Measurements from ENCODE around the gene SF3A2. TPM values are rescaled to one million over a fixed set of nuclear protein-coding genes. Genes with fewer than 3 reads are reported as not detected.
A peak's percentile ranks its signal among the peaks of the same experiment; 100 is the strongest.

Gene SF3A2
- total RNA-seq, 4 donors from 2014 or later, result 21.4 to 84.0 (median 51.8) TPM

DNA sequence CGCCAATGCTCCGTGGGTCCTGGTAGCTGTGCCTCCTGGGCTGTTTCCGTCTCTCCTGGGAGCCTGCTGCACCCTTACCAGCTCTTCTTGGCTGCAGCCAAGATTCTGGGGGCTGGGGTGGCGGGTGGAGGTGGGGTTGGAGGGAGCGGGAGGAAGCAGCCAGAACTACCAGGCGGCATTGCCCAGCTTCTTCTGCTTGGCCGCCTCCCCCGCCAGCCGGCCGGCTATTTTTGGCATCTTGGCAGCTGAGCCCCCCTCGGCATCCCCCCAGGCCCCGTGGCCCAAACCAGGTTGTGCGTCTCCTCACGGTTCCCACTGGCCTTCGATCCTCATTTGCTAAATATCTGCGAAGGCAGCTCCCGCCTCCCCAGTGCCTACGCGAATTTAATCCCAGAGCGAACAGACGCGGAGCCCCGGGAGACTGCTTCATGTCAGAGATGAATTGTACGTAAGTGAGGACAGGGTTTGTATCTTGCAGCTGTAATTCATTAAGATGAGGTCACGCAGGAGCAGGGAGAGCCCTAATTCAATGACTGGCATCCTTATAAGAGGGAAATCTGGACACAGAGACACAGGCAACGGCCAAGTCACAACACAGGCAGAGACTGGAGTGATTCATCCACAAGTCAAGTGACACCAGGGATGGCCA is 58.2 kb downstream of the SF3A2 start:
- peaks cover 0 to 44% of the 10 kb centered on the region in 2 donors for H3K27me3 ChIP-seq
- no peak overlapping the region for H3K27ac ChIP-seq
- H3K36me3 ChIP-seq, result no peaks in the 10 kb centered on the region
- TF ChIP-seq POLR2A (IDR thresholded peaks at IDR 0.05) (no peak), EP300 (IDR thresholded peaks at IDR 0.05) (peak in 1 of 2 donors; percentile 18)
- no peaks in the 10 kb centered on the region for H3K9me3 ChIP-seq
- no peak overlapping the region for H3K4me3 ChIP-seq
- no peak for DNase-seq (ENCODE audit: low spot score in 2 of 2)
- WGBS, 2 donors, result 19 to 35% methylated on average over 25 of the region's 26 CpGs
- peaks cover 0 to 36% (median 13%) of the 10 kb centered on the region in 4 donors for H3K4me1 ChIP-seq

DNA sequence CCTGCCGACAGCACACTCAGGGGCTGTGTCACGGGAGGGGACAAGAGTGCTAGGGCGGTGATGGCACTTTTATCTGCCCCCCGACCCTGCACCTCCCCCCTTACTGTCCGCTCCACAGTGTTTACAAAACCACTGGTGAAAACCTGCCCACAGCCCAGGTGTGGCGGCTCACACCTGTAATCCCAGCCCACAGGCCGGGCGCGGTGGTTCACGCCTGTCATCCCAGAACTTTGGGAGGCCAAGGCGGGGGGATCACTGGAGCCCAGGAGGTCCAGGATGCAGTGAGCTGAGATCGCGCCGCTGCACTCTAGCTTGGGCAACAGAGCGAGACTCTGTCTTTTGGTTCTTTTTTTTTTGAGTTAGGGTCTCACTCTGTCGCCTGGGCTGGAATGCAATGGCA is 59.5 kb downstream of the SF3A2 start:
- H3K4me3 ChIP-seq, result no peak overlapping the region
- no peak for DNase-seq (ENCODE audit: low spot score in 2 of 2)
- no peak overlapping the region for H3K27ac ChIP-seq
- no peaks in the 10 kb centered on the region for H3K9me3 ChIP-seq
- peaks cover 0 to 23% (median 5%) of the 10 kb centered on the region in 4 donors for H3K4me1 ChIP-seq
- TF ChIP-seq POLR2A (IDR thresholded peaks at IDR 0.05), result no peak
- TF ChIP-seq, protein P1, sequence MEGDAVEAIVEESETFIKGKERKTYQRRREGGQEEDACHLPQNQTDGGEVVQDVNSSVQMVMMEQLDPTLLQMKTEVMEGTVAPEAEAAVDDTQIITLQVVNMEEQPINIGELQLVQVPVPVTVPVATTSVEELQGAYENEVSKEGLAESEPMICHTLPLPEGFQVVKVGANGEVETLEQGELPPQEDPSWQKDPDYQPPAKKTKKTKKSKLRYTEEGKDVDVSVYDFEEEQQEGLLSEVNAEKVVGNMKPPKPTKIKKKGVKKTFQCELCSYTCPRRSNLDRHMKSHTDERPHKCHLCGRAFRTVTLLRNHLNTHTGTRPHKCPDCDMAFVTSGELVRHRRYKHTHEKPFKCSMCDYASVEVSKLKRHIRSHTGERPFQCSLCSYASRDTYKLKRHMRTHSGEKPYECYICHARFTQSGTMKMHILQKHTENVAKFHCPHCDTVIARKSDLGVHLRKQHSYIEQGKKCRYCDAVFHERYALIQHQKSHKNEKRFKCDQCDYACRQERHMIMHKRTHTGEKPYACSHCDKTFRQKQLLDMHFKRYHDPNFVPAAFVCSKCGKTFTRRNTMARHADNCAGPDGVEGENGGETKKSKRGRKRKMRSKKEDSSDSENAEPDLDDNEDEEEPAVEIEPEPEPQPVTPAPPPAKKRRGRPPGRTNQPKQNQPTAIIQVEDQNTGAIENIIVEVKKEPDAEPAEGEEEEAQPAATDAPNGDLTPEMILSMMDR (IDR thresholded peaks at IDR 0.05), result no peak
- TF ChIP-seq EP300 (IDR thresholded peaks at IDR 0.05), result no peak
- peaks cover 0 to 40% of the 10 kb centered on the region in 2 donors for H3K27me3 ChIP-seq
- 88 to 90% methylated on average over 16 of the region's 16 CpGs for WGBS, 2 donors
- H3K36me3 ChIP-seq, result no peaks in the 10 kb centered on the region

Small RNA genes within 50 kb of the gene (small RNA-seq; reads per million reads assigned to genes)
- gene MIR1227, result not detected

Other genes starting within 250 kb of the SF3A2 start
- gene BTBD2, start 221.1 kb upstream of the SF3A2 start, total RNA-seq, result 10 to 100 TPM; 54.0 to 94.5 (median 73.5) TPM
- 100 to 1,000 TPM; 126 to 265 (median 152) TPM for gene MKNK2, start 185.6 kb upstream of the SF3A2 start, total RNA-seq
- gene MOB3A, start 140.5 kb upstream of the SF3A2 start, total RNA-seq, result 10 to 100 TPM; 31.7 to 70.8 (median 35.2) TPM
- 10 to 100 TPM; 28.6 to 46.3 (median 33.2) TPM for gene IZUMO4, start 139.9 kb upstream of the SF3A2 start, total RNA-seq
- 100 to 1,000 TPM in 1 of 4 donors, 10 to 100 TPM in 3; 75.2 to 127 (median 83.3) TPM for gene AP3D1, start 85.3 kb upstream of the SF3A2 start, total RNA-seq
- gene DOT1L, start 72.9 kb upstream of the SF3A2 start, total RNA-seq, result 10 to 100 TPM; 13.8 to 59.4 (median 18.1) TPM
- gene PLEKHJ1, start 495 bp upstream of the SF3A2 start, total RNA-seq, result 10 to 100 TPM; 37.3 to 67.5 (median 51.2) TPM
- gene AMH, start 12.5 kb downstream of the SF3A2 start, total RNA-seq, result 1 to 10 TPM in 2 of 4 donors, under 1 TPM in 1, not detected in 1; 0.59 to 5.4 (median 2.1) TPM
- not detected for gene JSRP1, start 19.6 kb downstream of the SF3A2 start, total RNA-seq
- 1 to 10 TPM in 2 of 4 donors, under 1 TPM in 2; 0.42 to 4.2 (median 2.2) TPM for gene PEAK3, start 45.4 kb downstream of the SF3A2 start, total RNA-seq
- gene LINGO3, start 71.3 kb downstream of the SF3A2 start, total RNA-seq, result under 1 TPM in 1 of 4 donors, not detected in 3; 0.39 TPM
- 100 to 1,000 TPM in 2 of 4 donors, 10 to 100 TPM in 2; 54.1 to 167 (median 87.7) TPM for gene LSM7, start 91.8 kb downstream of the SF3A2 start, total RNA-seq
- 10 to 100 TPM; 51.1 to 97.2 (median 77.7) TPM for gene SPPL2B, start 91.9 kb downstream of the SF3A2 start, total RNA-seq
- gene TMPRSS9, start 123.4 kb downstream of the SF3A2 start, total RNA-seq, result not detected
- gene TIMM13, start 190.8 kb downstream of the SF3A2 start, total RNA-seq, result 10 to 100 TPM; 28.8 to 48.9 (median 32.3) TPM
- 10 to 100 TPM; 15.3 to 53.1 (median 25.9) TPM for gene LMNB2, start 220.1 kb downstream of the SF3A2 start, total RNA-seq
- 100 to 1,000 TPM; 230 to 440 (median 337) TPM for gene GADD45B, start 239.3 kb downstream of the SF3A2 start, total RNA-seq